GM12878 (cell line): ENCODE results near the gene ENDOD1. TPM values are rescaled to one million over a fixed set of nuclear protein-coding genes. Genes with fewer than 3 reads are reported as not detected.

Experiments used
- ATAC-seq: fragments of 200-7000 bp; cut with Tn5 transposase; 3 replicates; pipeline ENCODE4 v1.9.1; 2020; ENCODE audit warnings: mild to moderate bottlenecking, moderate library complexity
- BruUV-seq: library from RNA; stranded (reverse); fragments of 400-500 nt; replicated peaks from 2 replicates; lab custom pipeline; 2021; lab: Mats Ljungman, UMichigan
- CTCF ChIA-PET: fragments of 300-600 bp; sonication (Branson Sonifier 250); formaldehyde crosslinking; extraction: SDS; loops from one replicate; lab custom pipeline; 2021; ENCODE audit warnings: inconsistent platforms; lab: Yijun Ruan, JAX
- POLR2A ChIA-PET: fragments of 350-600 bp; formaldehyde crosslinking; extraction: SDS; loops from one replicate; lab custom pipeline; 2021; ENCODE audit warnings: inconsistent platforms; lab: Charles Lee
- RAD21 ChIA-PET: fragments of 300-600 bp; sonication (Branson Sonifier 250); formaldehyde crosslinking; loops from one replicate; lab custom pipeline; 2023; ENCODE audit warnings: antibody characterized with exemption; ENCODE audit not compliant: unreplicated experiment; lab: Charles Lee
- SMC1A ChIA-PET: fragments of 300-600 bp; sonication (Branson Sonifier 250); formaldehyde crosslinking; loops from one replicate; lab custom pipeline; 2023; ENCODE audit not compliant: unreplicated experiment, uncharacterized antibody; lab: Charles Lee
- DNase-seq: peaks from one replicate; pipeline ENCODE4 v3.0.0-alpha.2; 2011; ENCODE audit warnings: low read depth, low spot score
- FAIRE-seq: peaks from 3 replicates; lab custom pipeline; 2011; peaks lifted over from hg19 to GRCh38; lab: Jason Lieb, UNC
- H2AFZ ChIP-seq: 2 replicates; pipeline ENCODE4 v1.6.0; 2011; ENCODE audit warnings: low read depth, low read length, control low read depth; ENCODE audit not compliant: control insufficient read depth
- H3K27ac ChIP-seq: 2 replicates; pipeline ENCODE4 v1.5.1; 2011; ENCODE audit warnings: control low read depth; ENCODE audit not compliant: control insufficient read depth, insufficient read depth
- H3K27me3 ChIP-seq, 2 experiments: replicated peaks in 1 of 2; 2 replicates each; pipeline versions ENCODE4 v1.6.0 to v1.6.1; 2011; ENCODE audit warnings: low read length in 1 of 2; ENCODE audit not compliant: control insufficient read depth in 2 of 2, insufficient read depth in 2 of 2
- H3K36me3 ChIP-seq, 2 experiments: 2 replicates each; pipeline ENCODE4 v1.5.1; 2011; ENCODE audit warnings: low read length in 1 of 2; ENCODE audit not compliant: control insufficient read depth in 2 of 2, insufficient read depth in 2 of 2
- H3K4me1 ChIP-seq: 2 replicates; pipeline ENCODE4 v1.6.1; 2011; ENCODE audit warnings: mild to moderate bottlenecking, low read length, moderate library complexity, mixed read lengths; ENCODE audit not compliant: control insufficient read depth, insufficient read depth
- H3K4me2 ChIP-seq: 2 replicates; pipeline ENCODE4 v1.6.0; 2011; ENCODE audit warnings: control low read depth; ENCODE audit not compliant: control insufficient read depth, insufficient read depth
- H3K4me3 ChIP-seq: fragments of 200-600 bp; sonication (generic); 2 replicates; pipeline ENCODE4 v1.5.1; 2016
- H3K79me2 ChIP-seq: 2 replicates; pipeline ENCODE4 v1.6.0; 2011; ENCODE audit warnings: low read length; ENCODE audit not compliant: control insufficient read depth, insufficient read depth
- H3K9ac ChIP-seq: 2 replicates; pipeline ENCODE4 v1.8.0; 2011; ENCODE audit warnings: low read length, control low read depth, mixed read lengths; ENCODE audit not compliant: control insufficient read depth, insufficient read depth
- H3K9me3 ChIP-seq: replicated peaks from 3 replicates; pipeline ENCODE4 v1.5.1; 2011; ENCODE audit warnings: mild to moderate bottlenecking, low read length; ENCODE audit not compliant: control insufficient read depth, insufficient read depth
- H4K20me1 ChIP-seq: 2 replicates; pipeline ENCODE4 v1.6.0; 2011; ENCODE audit not compliant: control insufficient read depth, insufficient read depth
- ASH2L ChIP-seq: fragments of 300-600, 200-600 bp; sonication (generic); IDR thresholded peaks from 2 replicates; pipeline ENCODE4 v1.6.1; 2017; ENCODE audit warnings: low read depth, mild to moderate bottlenecking, borderline replicate concordance
- BACH1 ChIP-seq: fragments of 450-650 bp; IDR thresholded peaks from 2 replicates; pipeline ENCODE4 v1.6.1; 2017; ENCODE audit warnings: mild to moderate bottlenecking, borderline replicate concordance
- CREM ChIP-seq: IDR thresholded peaks from 2 replicates; pipeline ENCODE4 v1.6.1; 2014; ENCODE audit warnings: antibody characterized with exemption, low read depth
- ETV6 ChIP-seq, 2 experiments: fragments of 450-650 bp in 1 of 2; IDR thresholded peaks in 1 of 2; conservative IDR thresholded peaks in 1 of 2; 2 replicates each; pipeline ENCODE4 v1.6.1; 2014; ENCODE audit warnings: antibody characterized with exemption in 1 of 2, borderline replicate concordance in 1 of 2, low read depth in 1 of 2, mild to moderate bottlenecking in 1 of 2, moderate library complexity in 1 of 2
- GABPA ChIP-seq: IDR thresholded peaks from 2 replicates; pipeline ENCODE4 v1.6.1; 2014; ENCODE audit warnings: antibody characterized with exemption, low read depth, mild to moderate bottlenecking, inconsistent platforms
- NR2C2 ChIP-seq: IDR thresholded peaks from 2 replicates; pipeline ENCODE4 v1.6.1; 2011; ENCODE audit warnings: borderline replicate concordance, low read depth; ENCODE audit not compliant: control insufficient read depth, insufficient read length
- PAX8 ChIP-seq: fragments of 450-650 bp; IDR thresholded peaks from 2 replicates; pipeline ENCODE4 v1.6.1; 2017; ENCODE audit warnings: mild to moderate bottlenecking, moderate library complexity
- RCOR1 ChIP-seq: conservative IDR thresholded peaks from 2 replicates; pipeline ENCODE4 v1.6.1; 2012; ENCODE audit warnings: low read depth, low read length, improper control_type of control experiment
- STAT3 ChIP-seq: IDR thresholded peaks from 2 replicates; pipeline ENCODE4 v1.6.1; 2011; ENCODE audit warnings: low read depth, low read length, improper control_type of control experiment
- TBL1XR1 ChIP-seq: IDR thresholded peaks from 2 replicates; pipeline ENCODE4 v1.6.1; 2012; ENCODE audit warnings: low read depth, low read length, improper control_type of control experiment
- YBX1 ChIP-seq: fragments of 450-650 bp; IDR thresholded peaks from 2 replicates; pipeline ENCODE4 v1.6.1; 2016; ENCODE audit warnings: antibody characterized with exemption
- YY1 ChIP-seq: IDR thresholded peaks from 2 replicates; pipeline ENCODE4 v1.6.1; 2011; ENCODE audit warnings: low read depth, mild to moderate bottlenecking, low read length
- ZBED1 ChIP-seq: IDR thresholded peaks from 2 replicates; pipeline ENCODE4 v1.6.1; 2016; ENCODE audit warnings: borderline replicate concordance
- WGBS: methylation state at CpG from one replicate; pipeline ENCODE4 v1.1.6; 2016; ENCODE audit warnings: low lambda C conversion rate; ENCODE audit not compliant: insufficient replicate concordance, insufficient coverage; ENCODE audit errors: missing lambda C conversion rate; 5-methylcytosine and 5-hydroxymethylcytosine counted together
- in situ Hi-C: fragments of 300-500 bp; cut with MboI; formaldehyde crosslinking; loops from 9 replicates; pipeline ENCODE4 v1.14.3; 2018; ENCODE audit warnings: mixed read lengths
- intact Hi-C: fragments of 100-400 bp; cut with micrococcal nuclease; formaldehyde crosslinking; loops from one replicate; pipeline ENCODE4 v1.14.2; 2022; ENCODE audit not compliant: unreplicated experiment
- polyA plus RNA-seq, 11 experiments: library from polyadenylated mRNA; depleted of rRNA in 4 of 11; unstranded in 6 of 11; stranded (reverse) in 5 of 11; fragments of >200 nt; fragmentation: Nextera tagmentation in 4 of 11; fragmentation: Illumina TruSeq in 1 of 11; extraction: Ambion mirVana in 4 of 11; extraction: Trizol in 1 of 11; gene quantifications; 1 replicate in 1 of 11; 2 replicates in 10 of 11; pipeline versions ENCODE4 v1.2.1 to v1.2.3, GENCODE V29; 2011 to 2016; ENCODE audit warnings: inconsistent platforms in 2 of 11, missing spikeins in 2 of 11, low read depth in 1 of 11
- total RNA-seq, 4 experiments: library from RNA; depleted of rRNA in 3 of 4; stranded (reverse); fragments of >200 nt in 3 of 4; fragmentation: Illumina TruSeq in 1 of 4; extraction: Trizol in 1 of 4; gene quantifications; 2 replicates each; pipeline versions ENCODE4 v1.2.1 to v1.2.3, GENCODE V29; 2013 to 2021
- TF ChIP-seq, protein P1 (sequence below): fragments of 450-650 bp; IDR thresholded peaks from 2 replicates; pipeline ENCODE4 v1.6.1; 2018; ENCODE audit warnings: mild to moderate bottlenecking, low read depth, moderate library complexity; ENCODE audit not compliant: partially characterized antibody
- TF ChIP-seq, protein P2 (sequence below): IDR thresholded peaks from 2 replicates; pipeline ENCODE4 v1.6.1; 2011; ENCODE audit warnings: borderline replicate concordance, low read depth, mild to moderate bottlenecking, moderate library complexity, low read length; ENCODE audit not compliant: insufficient read depth, poor library complexity, severe bottlenecking
- TF ChIP-seq, protein P3 (sequence below): fragments of 450-650 bp; IDR thresholded peaks from 2 replicates; pipeline ENCODE4 v1.6.1; 2017; ENCODE audit warnings: mild to moderate bottlenecking

Gene ENDOD1
- total and polyA plus RNA-seq, 10 of the 15 experiments (the other 5 are each of a cell fraction or from before 2014, with no cell fraction given): 6.0 to 30.0 (median 12.1) TPM

DNA sequence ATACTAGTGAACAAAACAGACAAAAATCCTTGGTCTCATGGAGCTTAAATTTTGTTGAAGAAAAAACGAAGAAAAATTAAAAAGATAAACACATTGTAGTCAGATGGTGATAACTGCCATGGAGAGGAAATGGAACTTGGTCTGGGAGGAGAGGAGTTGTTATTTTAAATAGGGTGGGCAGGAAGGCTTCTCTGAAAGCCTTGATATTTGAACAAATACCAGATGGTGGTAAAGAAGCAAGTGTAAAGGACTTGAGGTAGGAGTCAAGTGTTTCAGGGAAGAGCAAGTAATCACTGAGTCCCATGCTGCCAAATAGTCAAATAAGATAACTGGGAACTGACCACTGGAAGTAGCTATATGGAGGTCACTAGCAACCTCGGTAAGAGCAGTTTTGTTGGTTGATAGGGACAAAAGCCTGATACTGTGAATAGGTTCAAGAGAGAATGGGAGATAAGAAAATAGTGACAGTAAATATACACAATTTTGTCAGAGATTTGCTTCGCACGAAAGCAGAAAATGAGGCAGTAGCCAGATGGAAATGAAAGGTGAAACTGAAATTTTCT lies 86.3 kb downstream of the ENDOD1 start:
- BruUV-seq: no TSS peak

More for the DNA sequence above, 86.3 kb downstream of the ENDOD1 start:
- Histone ChIP-seq H4K20me1 (no peaks in the 10 kb centered on the region), H3K36me3 (no peaks in the 10 kb centered on the region), H3K9ac (no peak overlapping the region), H3K4me2 (no peak overlapping the region), H3K27ac (no peak overlapping the region), H3K4me1 (no peaks in the 10 kb centered on the region), H2AFZ (no peak overlapping the region), H3K79me2 (no peaks in the 10 kb centered on the region), H3K27me3 (no peaks in the 10 kb centered on the region), H3K4me3 (no peak overlapping the region), H3K9me3 (no peaks in the 10 kb centered on the region)
- ChIA-PET CTCF (interaction anchor here (0.5 to 1.6 kb wide), 5 partner anchors 21 to 530 kb away, joined by 3 to 7 read pairs (median 4); no protein-coding TSS in a partner anchor), POLR2A (interaction anchor here (0.6 kb wide), 1 partner anchor 598 kb away, joined by 3 read pairs; no protein-coding TSS in a partner anchor), SMC1A (interaction anchor here (0.9 to 2.0 kb wide), 9 partner anchors 9 to 529 kb away, joined by 3 to 7 read pairs (median 3); no protein-coding TSS in a partner anchor), RAD21 (interaction anchor here (1.1 to 1.3 kb wide), 2 partner anchors 56 to 545 kb away, joined by 3 to 4 read pairs; partner anchors contain the start of gene SESN3)
- intact Hi-C loops (no loop called here), in situ Hi-C loops (no loop called here)
- no peak for DNase-seq
- no peak for ATAC-seq
- TF ChIP-seq RCOR1 (no peak), ZBED1 (no peak), GABPA (no peak), BACH1 (no peak), CREM (no peak), NR2C2 (no peak), ASH2L (no peak), YY1 (no peak), YBX1 (no peak), STAT3 (no peak), PAX8 (no peak), TBL1XR1 (no peak), ETV6 (conservative IDR thresholded peaks at IDR 0.05 in 1 of 2, IDR thresholded peaks at IDR 0.05 in 1 of 2; ENCODE audit: borderline replicate concordance in 1 of 2, low read depth in 1 of 2) (no peak)
- TF ChIP-seq, protein P1, sequence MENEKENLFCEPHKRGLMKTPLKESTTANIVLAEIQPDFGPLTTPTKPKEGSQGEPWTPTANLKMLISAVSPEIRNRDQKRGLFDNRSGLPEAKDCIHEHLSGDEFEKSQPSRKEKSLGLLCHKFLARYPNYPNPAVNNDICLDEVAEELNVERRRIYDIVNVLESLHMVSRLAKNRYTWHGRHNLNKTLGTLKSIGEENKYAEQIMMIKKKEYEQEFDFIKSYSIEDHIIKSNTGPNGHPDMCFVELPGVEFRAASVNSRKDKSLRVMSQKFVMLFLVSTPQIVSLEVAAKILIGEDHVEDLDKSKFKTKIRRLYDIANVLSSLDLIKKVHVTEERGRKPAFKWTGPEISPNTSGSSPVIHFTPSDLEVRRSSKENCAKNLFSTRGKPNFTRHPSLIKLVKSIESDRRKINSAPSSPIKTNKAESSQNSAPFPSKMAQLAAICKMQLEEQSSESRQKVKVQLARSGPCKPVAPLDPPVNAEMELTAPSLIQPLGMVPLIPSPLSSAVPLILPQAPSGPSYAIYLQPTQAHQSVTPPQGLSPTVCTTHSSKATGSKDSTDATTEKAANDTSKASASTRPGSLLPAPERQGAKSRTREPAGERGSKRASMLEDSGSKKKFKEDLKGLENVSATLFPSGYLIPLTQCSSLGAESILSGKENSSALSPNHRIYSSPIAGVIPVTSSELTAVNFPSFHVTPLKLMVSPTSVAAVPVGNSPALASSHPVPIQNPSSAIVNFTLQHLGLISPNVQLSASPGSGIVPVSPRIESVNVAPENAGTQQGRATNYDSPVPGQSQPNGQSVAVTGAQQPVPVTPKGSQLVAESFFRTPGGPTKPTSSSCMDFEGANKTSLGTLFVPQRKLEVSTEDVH: no peak
- TF ChIP-seq, protein P2, sequence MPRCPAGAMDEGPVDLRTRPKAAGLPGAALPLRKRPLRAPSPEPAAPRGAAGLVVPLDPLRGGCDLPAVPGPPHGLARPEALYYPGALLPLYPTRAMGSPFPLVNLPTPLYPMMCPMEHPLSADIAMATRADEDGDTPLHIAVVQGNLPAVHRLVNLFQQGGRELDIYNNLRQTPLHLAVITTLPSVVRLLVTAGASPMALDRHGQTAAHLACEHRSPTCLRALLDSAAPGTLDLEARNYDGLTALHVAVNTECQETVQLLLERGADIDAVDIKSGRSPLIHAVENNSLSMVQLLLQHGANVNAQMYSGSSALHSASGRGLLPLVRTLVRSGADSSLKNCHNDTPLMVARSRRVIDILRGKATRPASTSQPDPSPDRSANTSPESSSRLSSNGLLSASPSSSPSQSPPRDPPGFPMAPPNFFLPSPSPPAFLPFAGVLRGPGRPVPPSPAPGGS: no peak
- TF ChIP-seq, protein P3, sequence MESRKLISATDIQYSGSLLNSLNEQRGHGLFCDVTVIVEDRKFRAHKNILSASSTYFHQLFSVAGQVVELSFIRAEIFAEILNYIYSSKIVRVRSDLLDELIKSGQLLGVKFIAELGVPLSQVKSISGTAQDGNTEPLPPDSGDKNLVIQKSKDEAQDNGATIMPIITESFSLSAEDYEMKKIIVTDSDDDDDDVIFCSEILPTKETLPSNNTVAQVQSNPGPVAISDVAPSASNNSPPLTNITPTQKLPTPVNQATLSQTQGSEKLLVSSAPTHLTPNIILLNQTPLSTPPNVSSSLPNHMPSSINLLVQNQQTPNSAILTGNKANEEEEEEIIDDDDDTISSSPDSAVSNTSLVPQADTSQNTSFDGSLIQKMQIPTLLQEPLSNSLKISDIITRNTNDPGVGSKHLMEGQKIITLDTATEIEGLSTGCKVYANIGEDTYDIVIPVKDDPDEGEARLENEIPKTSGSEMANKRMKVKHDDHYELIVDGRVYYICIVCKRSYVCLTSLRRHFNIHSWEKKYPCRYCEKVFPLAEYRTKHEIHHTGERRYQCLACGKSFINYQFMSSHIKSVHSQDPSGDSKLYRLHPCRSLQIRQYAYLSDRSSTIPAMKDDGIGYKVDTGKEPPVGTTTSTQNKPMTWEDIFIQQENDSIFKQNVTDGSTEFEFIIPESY: no peak
- no peak for FAIRE-seq
- 61% methylated on average over 4 of the region's 4 CpGs for WGBS
